Measurements from ENCODE around the gene ADAMTS2. TPM values are rescaled to one million over a fixed set of nuclear protein-coding genes. Genes with fewer than 3 reads are reported as not detected.

ADAMTS2 gene
- total and polyA plus RNA-seq, 2 experiments from 2014 or later: 1.6 to 8.1 TPM

DNA sequence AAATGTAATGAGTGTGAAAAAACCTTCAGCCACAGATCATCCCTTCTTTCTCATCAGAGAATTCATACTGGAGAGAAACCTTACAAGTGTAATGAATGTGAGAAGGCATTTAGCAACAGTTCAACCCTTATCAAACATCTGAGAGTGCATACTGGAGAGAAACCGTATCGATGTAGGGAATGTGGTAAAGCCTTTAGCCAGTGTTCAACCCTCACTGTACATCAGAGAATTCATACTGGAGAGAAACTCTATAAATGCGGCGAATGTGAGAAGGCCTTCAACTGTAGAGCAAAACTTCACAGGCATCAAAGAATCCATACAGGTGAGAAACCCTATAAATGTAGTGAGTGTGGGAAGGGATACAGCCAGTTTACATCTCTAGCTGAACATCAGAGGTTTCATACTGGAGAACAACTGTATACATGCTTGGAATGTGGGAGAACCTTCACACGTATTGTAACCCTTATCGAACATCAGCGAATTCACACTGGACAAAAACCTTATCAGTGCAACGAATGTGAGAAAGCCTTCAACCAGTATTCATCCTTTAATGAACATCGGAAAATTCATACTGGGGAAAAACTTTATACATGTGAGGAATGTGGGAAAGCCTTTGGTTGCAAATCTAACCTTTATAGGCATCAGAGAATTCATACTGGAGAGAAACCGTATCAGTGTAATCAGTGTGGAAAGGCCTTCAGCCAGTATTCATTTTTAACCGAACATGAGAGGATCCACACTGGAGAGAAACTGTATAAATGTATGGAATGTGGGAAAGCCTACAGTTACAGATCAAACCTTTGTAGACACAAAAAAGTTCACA, 265.9 kb downstream of the ADAMTS2 start:
- H3K4me1 ChIP-seq (ENCODE audit: insufficient read depth): no peaks in the 10 kb centered on the region
- no peak overlapping the region for H3K4me3 Mint-ChIP-seq
- TF ChIP-seq EZH2phosphoT487 (IDR thresholded peaks at IDR 0.05; ENCODE audit: unreplicated experiment): no peak
- no peak for TF ChIP-seq ZNF114 (CRISPR knock-in tag; IDR thresholded peaks at IDR 0.05)
- TF ChIP-seq NANOG (IDR thresholded peaks at IDR 0.05; ENCODE audit: borderline replicate concordance): no peak
- TF ChIP-seq, protein P1, sequence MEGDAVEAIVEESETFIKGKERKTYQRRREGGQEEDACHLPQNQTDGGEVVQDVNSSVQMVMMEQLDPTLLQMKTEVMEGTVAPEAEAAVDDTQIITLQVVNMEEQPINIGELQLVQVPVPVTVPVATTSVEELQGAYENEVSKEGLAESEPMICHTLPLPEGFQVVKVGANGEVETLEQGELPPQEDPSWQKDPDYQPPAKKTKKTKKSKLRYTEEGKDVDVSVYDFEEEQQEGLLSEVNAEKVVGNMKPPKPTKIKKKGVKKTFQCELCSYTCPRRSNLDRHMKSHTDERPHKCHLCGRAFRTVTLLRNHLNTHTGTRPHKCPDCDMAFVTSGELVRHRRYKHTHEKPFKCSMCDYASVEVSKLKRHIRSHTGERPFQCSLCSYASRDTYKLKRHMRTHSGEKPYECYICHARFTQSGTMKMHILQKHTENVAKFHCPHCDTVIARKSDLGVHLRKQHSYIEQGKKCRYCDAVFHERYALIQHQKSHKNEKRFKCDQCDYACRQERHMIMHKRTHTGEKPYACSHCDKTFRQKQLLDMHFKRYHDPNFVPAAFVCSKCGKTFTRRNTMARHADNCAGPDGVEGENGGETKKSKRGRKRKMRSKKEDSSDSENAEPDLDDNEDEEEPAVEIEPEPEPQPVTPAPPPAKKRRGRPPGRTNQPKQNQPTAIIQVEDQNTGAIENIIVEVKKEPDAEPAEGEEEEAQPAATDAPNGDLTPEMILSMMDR (conservative IDR thresholded peaks at IDR 0.05; ENCODE audit: low read depth in 2 of 2): no peak
- TF ChIP-seq EZH2 (IDR thresholded peaks at IDR 0.05; ENCODE audit: low read depth, unreplicated experiment): no peak
- TF ChIP-seq, protein P2, sequence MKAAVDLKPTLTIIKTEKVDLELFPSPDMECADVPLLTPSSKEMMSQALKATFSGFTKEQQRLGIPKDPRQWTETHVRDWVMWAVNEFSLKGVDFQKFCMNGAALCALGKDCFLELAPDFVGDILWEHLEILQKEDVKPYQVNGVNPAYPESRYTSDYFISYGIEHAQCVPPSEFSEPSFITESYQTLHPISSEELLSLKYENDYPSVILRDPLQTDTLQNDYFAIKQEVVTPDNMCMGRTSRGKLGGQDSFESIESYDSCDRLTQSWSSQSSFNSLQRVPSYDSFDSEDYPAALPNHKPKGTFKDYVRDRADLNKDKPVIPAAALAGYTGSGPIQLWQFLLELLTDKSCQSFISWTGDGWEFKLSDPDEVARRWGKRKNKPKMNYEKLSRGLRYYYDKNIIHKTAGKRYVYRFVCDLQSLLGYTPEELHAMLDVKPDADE (IDR thresholded peaks at IDR 0.05): no peak
- no peak for TF ChIP-seq STAT1 (IDR thresholded peaks at IDR 0.05; ENCODE audit: unreplicated experiment)
- TF ChIP-seq CREB1 (CRISPR knock-in tag; IDR thresholded peaks at IDR 0.05; ENCODE audit: low read depth): no peak
- TF ChIP-seq JUNB (IDR thresholded peaks at IDR 0.05; ENCODE audit: unreplicated experiment): no peak
- TF ChIP-seq ZNF331 (CRISPR knock-in tag; IDR thresholded peaks at IDR 0.05; ENCODE audit: low read depth): no peak
- no peak for TF ChIP-seq POLR2AphosphoS5 (IDR thresholded peaks at IDR 0.05; ENCODE audit: low read depth)
- TF ChIP-seq, protein P3, sequence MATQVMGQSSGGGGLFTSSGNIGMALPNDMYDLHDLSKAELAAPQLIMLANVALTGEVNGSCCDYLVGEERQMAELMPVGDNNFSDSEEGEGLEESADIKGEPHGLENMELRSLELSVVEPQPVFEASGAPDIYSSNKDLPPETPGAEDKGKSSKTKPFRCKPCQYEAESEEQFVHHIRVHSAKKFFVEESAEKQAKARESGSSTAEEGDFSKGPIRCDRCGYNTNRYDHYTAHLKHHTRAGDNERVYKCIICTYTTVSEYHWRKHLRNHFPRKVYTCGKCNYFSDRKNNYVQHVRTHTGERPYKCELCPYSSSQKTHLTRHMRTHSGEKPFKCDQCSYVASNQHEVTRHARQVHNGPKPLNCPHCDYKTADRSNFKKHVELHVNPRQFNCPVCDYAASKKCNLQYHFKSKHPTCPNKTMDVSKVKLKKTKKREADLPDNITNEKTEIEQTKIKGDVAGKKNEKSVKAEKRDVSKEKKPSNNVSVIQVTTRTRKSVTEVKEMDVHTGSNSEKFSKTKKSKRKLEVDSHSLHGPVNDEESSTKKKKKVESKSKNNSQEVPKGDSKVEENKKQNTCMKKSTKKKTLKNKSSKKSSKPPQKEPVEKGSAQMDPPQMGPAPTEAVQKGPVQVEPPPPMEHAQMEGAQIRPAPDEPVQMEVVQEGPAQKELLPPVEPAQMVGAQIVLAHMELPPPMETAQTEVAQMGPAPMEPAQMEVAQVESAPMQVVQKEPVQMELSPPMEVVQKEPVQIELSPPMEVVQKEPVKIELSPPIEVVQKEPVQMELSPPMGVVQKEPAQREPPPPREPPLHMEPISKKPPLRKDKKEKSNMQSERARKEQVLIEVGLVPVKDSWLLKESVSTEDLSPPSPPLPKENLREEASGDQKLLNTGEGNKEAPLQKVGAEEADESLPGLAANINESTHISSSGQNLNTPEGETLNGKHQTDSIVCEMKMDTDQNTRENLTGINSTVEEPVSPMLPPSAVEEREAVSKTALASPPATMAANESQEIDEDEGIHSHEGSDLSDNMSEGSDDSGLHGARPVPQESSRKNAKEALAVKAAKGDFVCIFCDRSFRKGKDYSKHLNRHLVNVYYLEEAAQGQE (IDR thresholded peaks at IDR 0.05; ENCODE audit: unreplicated experiment): no peak
- TF ChIP-seq, protein P4, sequence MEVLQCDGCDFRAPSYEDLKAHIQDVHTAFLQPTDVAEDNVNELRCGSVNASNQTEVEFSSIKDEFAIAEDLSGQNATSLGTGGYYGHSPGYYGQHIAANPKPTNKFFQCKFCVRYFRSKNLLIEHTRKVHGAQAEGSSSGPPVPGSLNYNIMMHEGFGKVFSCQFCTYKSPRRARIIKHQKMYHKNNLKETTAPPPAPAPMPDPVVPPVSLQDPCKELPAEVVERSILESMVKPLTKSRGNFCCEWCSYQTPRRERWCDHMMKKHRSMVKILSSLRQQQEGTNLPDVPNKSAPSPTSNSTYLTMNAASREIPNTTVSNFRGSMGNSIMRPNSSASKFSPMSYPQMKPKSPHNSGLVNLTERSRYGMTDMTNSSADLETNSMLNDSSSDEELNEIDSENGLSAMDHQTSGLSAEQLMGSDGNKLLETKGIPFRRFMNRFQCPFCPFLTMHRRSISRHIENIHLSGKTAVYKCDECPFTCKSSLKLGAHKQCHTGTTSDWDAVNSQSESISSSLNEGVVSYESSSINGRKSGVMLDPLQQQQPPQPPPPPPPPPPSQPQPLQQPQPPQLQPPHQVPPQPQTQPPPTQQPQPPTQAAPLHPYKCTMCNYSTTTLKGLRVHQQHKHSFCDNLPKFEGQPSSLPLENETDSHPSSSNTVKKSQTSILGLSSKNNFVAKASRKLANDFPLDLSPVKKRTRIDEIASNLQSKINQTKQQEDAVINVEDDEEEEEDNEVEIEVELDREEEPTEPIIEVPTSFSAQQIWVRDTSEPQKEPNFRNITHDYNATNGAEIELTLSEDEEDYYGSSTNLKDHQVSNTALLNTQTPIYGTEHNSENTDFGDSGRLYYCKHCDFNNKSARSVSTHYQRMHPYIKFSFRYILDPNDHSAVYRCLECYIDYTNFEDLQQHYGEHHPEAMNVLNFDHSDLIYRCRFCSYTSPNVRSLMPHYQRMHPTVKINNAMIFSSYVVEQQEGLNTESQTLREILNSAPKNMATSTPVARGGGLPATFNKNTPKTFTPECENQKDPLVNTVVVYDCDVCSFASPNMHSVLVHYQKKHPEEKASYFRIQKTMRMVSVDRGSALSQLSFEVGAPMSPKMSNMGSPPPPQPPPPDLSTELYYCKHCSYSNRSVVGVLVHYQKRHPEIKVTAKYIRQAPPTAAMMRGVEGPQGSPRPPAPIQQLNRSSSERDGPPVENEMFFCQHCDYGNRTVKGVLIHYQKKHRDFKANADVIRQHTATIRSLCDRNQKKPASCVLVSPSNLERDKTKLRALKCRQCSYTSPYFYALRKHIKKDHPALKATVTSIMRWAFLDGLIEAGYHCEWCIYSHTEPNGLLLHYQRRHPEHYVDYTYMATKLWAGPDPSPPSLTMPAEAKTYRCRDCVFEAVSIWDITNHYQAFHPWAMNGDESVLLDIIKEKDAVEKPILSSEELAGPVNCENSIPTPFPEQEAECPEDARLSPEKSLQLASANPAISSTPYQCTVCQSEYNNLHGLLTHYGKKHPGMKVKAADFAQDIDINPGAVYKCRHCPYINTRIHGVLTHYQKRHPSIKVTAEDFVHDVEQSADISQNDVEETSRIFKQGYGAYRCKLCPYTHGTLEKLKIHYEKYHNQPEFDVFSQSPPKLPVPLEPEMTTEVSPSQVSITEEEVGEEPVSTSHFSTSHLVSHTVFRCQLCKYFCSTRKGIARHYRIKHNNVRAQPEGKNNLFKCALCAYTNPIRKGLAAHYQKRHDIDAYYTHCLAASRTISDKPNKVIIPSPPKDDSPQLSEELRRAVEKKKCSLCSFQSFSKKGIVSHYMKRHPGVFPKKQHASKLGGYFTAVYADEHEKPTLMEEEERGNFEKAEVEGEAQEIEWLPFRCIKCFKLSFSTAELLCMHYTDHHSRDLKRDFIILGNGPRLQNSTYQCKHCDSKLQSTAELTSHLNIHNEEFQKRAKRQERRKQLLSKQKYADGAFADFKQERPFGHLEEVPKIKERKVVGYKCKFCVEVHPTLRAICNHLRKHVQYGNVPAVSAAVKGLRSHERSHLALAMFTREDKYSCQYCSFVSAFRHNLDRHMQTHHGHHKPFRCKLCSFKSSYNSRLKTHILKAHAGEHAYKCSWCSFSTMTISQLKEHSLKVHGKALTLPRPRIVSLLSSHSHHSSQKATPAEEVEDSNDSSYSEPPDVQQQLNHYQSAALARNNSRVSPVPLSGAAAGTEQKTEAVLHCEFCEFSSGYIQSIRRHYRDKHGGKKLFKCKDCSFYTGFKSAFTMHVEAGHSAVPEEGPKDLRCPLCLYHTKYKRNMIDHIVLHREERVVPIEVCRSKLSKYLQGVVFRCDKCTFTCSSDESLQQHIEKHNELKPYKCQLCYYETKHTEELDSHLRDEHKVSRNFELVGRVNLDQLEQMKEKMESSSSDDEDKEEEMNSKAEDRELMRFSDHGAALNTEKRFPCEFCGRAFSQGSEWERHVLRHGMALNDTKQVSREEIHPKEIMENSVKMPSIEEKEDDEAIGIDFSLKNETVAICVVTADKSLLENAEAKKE (CRISPR knock-in tag; IDR thresholded peaks at IDR 0.05): no peak
- no peaks in the 10 kb centered on the region for H3K79me2 ChIP-seq (replicated peaks; ENCODE audit: insufficient read depth)
- H3K27ac ChIP-seq (ENCODE audit: low read depth): no peak overlapping the region
- peaks cover 95% of the 10 kb centered on the region for H3K9me3 Mint-ChIP-seq
- H3K4me3 ChIP-seq: no peak overlapping the region; the same call in 1 of the 2 replicates
- H3K27ac Mint-ChIP-seq: no peak overlapping the region
- no peak overlapping the region for H3K4me2 ChIP-seq
- H3K27me3 Mint-ChIP-seq (ENCODE audit: insufficient read depth, low read depth, poor library complexity): peaks cover 6% of the 10 kb centered on the region
- no peaks in the 10 kb centered on the region for H4K20me1 ChIP-seq (replicated peaks; ENCODE audit: insufficient read depth)
- ATAC-seq (no peak), DNase-seq (ENCODE audit: low spot score) (no peak)
- no peaks in the 10 kb centered on the region for H3K9me2 ChIP-seq (ENCODE audit: insufficient read depth)
- no peaks in the 10 kb centered on the region for H3K4me1 Mint-ChIP-seq
- peaks cover 67% of the 10 kb centered on the region for H3K36me3 ChIP-seq (ENCODE audit: insufficient read depth)
- no peak overlapping the region for H2AFZ ChIP-seq
- peaks cover 86% of the 10 kb centered on the region for H3K36me3 Mint-ChIP-seq (ENCODE audit: low read depth)
- no peaks in the 10 kb centered on the region for H3K27me3 ChIP-seq (ENCODE audit: insufficient read depth)
- H3F3A ChIP-seq (replicated peaks; ENCODE audit: low read depth): no peaks in the 10 kb centered on the region

Measured in GM23338 (cell line).